Mammary epithelial cell (primary cell): Measurements from ENCODE around the gene PRSS38.

Source experiments
- CTCF ChIP-seq, 2 donors: IDR thresholded peaks in 1 of 2; conservative IDR thresholded peaks in 1 of 2; 2 replicates each; pipeline ENCODE4 v1.5.1; 2011 to 2012; ENCODE audit warnings: inconsistent platforms in 2 of 2, low read length in 2 of 2, mild to moderate bottlenecking in 2 of 2, control low read depth in 1 of 2, low read depth in 1 of 2; ENCODE audit not compliant: insufficient read depth in 1 of 2; ENCODE audit errors: extremely low read depth in 1 of 2
- EZH2 ChIP-seq: IDR thresholded peaks from 2 replicates; pipeline ENCODE4 v1.6.1; 2012; ENCODE audit warnings: low read length, inconsistent platforms, borderline replicate concordance

GRCh38 chr1:227776331-227776771, 39.1 kb upstream of the PRSS38 start:
- TF ChIP-seq CTCF (conservative IDR thresholded peaks at IDR 0.05 in 1 of 2, IDR thresholded peaks at IDR 0.05 in 1 of 2; ENCODE audit: extremely low read depth in 1 of 2, insufficient read depth in 1 of 2, low read depth in 1 of 2, low read length in 2 of 2): no peak
- no peak for TF ChIP-seq EZH2
